ELF-1 (cell line): ENCODE data around the gene ABHD15.

ENCODE experiments used
- DNase-seq: peaks from one replicate; pipeline ENCODE4 v3.0.0-alpha.2; 2016; ENCODE audit warnings: low read depth, low spot score

The ABHD15 gene, protein sequence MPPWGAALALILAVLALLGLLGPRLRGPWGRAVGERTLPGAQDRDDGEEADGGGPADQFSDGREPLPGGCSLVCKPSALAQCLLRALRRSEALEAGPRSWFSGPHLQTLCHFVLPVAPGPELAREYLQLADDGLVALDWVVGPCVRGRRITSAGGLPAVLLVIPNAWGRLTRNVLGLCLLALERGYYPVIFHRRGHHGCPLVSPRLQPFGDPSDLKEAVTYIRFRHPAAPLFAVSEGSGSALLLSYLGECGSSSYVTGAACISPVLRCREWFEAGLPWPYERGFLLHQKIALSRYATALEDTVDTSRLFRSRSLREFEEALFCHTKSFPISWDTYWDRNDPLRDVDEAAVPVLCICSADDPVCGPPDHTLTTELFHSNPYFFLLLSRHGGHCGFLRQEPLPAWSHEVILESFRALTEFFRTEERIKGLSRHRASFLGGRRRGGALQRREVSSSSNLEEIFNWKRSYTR

GRCh38 chr17:29566473-29567303, at the start of gene ABHD15:
TSS of gene ABHD15 (minus strand) at chr17:29567037. CDS start at chr17:29566966, 71 bp downstream.
- DNase-seq, result peak; percentile 57

DNA sequence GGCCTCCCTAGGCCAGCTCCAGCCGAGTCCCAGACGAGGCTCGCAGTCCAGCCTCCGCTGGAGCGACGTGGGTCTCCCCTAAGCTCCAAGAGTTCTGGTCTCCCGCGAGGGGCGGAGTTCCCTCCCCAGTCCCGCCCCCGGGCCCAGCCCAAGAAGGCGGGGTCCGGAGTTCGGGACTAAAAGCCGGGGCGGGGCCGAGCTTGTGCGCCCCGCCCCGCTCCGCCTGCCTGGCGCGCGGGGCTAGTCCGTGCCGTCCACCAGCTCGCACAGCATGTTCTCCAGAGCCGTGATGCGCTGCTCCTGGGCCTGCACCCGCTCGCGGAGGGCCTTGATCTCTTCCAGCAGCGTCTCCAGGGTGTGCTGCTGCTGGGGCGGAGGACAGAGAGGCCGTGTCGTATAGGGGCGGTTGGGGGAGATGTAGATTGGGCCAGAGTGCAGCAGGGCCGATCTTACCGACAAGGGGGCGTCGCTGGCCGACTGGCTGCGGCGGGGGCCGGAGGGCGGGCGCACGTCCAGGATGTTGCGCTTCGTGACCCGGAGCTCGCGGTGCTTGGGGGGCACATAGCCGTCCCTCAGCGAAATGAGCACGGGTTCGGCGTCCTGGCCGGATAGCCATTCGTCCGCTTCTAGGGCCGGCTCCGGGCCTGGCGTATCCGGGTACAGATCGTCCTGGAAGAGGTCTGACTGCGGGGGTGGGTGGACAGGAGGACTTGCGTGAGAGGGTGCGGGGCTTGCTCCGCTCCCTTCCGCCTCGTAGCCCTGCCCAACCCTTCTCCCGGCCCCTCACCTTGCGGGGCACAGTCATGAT, 48.9 kb upstream of the ABHD15 start:
- DNase-seq, result peak; percentile 91

DNA sequence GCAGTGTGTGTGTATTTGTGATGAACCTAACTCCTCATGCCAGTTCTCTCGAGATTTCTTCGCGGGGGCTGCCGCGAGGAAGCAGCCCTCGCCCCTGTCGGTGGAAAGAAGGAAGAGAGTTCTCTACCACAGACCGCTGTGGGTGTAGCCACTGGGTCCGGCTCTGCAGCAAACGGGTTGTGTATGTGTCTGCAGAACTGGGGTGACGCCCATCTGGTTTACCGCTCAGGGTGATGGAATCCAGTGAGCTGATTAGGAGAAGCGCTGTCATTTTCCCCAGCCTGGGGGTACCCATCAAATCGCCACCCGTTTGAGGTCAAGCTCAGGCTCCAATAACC, 48.2 kb upstream of the ABHD15 start:
- DNase-seq, result peak; percentile 60

DNA sequence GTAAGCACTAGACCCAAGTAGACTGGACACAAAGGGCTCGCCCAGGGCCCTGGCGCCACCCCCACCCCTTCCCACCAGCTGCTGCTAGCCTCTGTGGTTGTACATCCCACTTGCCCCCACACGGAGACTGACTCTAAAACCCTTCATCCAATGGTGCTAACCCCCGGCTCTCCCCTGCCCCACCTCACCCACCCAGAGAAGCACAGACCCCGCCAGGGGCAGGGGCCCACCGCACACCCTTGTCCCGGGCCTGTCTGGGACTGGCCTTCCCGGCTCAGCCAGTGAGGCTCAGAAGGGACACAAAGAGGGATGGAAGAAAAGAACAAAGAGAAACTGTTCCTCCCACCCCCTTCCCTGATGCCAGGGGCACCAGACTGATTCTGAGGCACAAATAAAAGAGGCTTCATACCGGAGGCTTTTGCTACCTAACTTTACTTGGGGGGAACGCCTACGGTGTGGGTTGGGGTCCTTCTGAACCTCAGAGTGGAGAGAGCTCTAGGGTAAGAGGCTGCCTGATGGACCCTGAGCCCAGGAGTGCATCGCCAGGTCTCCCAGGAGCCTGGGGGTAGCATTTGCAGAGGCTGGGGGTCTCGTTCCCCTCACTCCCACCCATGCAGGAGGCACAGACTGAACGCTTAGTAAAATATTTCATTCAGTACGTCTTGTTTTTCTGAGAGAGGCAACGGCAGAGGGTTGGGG, 47.7 kb upstream of the ABHD15 start:
- DNase-seq, result no peak

DNA sequence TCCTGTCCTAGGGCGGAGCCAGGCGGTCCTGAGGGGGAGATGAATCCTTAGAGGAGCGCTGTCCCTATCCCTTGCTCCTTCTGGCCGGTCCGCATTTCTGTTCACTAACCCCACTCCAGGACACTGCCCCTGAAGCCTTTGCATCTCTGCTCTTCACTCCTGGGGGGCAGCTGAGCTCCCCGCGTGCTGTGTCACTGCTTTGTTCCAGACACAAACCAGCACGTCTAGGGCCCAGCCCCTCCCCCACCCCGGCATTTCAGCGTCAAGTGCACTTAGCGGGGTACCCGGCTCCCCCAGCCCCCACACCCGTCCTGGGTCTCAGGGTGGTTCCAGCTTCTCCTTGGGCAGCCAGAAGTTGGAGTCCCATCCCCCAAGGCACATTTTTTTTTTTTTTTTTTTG, 47.0 kb upstream of the ABHD15 start:
- no peak for DNase-seq

GRCh38 chr17:29613352-29613837, 46.6 kb upstream of the ABHD15 start:
- peak; percentile 98 for DNase-seq

DNA sequence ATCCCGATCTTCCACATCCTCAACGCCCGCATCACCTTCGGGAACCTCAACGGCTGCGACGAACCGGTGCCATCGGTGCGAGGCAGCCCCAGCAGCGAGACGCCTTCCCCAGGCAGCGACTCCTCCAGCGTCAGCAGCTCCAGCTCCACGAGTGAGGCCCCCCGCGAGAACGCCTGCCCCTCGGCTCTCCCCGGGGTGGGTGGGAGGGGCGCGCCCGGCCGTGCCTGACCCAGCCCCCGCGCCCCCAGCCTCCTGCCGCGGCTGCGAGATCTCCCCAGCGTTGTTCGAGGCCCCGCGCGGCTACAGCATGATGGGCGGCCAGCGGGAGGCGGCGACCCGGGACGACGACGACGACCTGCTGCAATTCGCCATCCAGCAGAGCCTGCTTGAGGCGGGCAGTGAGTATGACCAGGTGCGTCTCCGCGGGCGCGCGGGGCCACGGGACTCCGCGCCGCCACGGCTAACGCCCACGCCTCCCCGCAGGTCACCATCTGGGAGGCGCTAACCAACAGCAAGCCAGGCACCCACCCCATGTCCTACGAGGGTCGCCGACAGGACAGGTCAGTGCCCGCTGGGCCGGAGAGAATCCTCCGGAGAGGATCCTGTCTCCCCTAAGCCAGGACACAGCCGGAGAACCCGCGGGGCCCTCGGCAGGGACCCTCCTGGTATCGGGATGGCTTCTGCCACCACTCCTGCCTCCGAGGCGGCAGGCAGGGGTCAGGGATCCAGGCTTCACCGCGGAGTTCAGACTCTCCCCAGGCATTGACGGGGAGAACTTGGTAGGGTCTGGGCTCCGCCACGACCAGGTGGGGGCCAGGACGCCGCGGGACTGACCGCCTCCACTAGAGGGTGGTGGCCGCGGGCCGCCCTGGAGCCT, 45.8 kb upstream of the ABHD15 start:
- no peak for DNase-seq

GRCh38 chr17:29612094-29612403, 45.2 kb upstream of the ABHD15 start:
- DNase-seq, result no peak

DNA sequence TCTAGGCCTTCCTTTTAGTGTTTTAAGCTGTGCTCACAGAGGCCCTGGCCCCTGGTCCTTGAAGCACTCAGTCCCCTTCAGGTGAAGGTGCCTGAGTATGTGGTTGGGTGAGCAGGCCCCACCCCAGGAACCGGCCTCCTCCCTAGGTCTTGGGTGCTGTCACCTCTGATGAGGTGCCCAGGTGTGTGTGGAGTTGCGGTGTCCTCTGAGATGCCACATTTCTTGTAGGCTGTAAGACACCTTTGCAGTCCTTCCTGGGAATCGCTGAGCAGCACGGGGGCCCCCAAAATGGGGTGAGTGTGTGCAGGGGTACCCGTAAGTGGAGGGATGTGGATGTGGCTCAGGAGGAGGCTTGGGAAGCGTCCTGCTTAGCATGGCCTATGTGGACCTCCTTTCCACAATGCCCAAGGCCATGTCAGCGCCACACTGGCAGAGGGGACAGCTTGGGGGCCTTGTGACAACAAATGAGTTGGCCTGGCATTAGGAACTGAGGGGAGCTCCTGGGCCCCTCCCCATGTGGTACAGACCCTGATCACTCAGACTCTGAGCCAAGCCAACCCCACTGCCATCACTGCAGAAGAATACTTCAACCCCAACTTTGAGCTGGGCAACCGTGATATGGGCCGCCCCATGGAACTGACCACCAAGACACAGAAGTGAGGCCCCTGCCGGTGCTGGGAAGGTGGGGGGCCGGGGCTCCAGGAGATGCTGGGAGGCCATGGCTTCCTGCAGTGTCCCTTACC, 44.7 kb upstream of the ABHD15 start:
- DNase-seq, result no peak

GRCh38 chr17:29610395-29610794, 43.6 kb upstream of the ABHD15 start:
- no peak for DNase-seq

DNA sequence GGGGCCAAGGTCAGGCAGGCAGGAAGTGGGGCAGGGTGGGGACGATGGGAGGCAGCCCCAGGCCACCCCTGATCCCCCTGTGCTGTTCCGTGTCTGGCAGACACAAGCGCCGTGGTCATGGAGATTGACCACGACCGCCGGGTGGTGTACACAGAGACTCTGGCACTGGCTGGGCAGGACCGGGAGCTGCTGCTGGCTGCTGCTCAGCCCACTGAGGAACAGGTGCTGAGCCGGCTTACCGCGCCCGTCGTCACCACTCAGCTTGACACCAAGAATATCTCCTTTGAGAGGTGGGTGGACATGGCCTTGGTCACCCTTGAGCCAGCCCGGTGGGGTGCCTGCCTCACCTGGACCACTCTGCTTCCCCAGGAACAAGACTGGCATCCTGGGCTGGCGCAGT, 42.1 kb upstream of the ABHD15 start:
- no peak for DNase-seq

- no peak for DNase-seq
These were observed 40.8 kb upstream of the ABHD15 start for GRCh38 chr17:29607557-29608195.

DNA sequence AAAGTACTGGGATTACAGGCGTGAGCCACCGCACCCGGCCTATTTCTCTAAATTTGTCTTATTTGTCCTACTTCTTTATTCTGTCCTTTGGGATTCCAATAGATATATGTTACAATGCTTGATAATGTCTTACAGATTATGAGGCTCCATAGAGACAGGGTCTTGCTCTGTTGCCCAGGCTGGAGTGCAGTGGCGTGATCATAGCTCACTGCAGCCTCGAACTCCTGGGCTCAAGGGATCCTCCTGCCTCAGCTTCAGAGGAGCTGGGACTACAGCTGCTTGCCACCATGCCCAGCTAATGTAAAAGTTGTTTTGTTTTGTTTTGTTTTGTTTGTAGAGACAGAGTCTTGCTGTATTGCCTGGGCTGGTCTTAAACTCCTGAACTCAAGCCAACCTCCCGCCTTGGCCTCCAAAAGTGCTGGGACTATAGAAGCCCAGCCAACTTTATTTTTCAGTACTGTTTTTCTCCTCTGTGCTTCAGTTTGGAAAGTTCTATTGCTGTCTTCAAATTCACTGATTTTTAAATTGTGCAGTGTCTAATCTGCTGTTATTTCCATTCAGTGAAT, 36.4 kb upstream of the ABHD15 start:
- DNase-seq, result no peak

DNA sequence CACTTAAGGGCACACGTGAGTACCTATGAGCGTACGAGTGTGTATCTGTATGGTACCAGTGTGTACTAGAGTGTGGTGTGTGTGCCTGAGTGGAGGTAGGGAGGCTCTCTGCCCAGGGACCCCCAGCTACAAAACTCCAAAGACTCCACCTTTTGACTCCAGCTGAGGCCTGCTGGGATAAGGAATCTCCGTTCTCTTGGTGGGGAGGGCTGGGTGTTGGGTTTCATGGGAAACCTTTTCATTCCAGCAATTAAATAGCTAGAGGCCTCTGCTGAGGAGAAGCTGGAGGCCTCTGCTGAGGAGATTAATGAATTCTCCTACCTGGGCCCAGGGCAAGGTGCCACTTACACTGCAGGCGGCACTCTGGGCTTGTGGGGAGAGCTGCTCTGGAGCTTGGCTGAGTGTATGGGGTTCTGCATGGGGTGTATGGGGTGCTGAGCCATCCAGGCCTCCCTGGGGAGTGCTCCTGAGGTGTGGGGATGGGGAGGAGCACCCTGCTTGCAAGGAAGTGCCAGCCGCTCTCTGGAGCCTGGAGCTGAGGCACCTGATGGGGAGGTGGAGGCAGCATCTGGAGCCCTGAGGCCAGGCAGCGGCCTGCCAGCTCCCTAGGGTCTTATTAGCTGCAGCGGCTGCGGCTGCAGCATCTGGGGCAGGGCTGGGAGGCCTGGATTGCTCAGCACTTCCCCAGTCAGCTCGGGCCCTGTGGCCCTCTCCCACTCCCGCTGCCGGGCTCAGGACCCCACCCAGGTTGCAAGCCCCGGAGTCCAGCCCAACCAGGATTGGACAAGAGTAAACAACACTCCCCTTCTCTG, 30.7 kb upstream of the ABHD15 start:
- peak; percentile 71 for DNase-seq

- no peak for DNase-seq
These were observed 30.0 kb upstream of the ABHD15 start for GRCh38 chr17:29596811-29597210.

DNA sequence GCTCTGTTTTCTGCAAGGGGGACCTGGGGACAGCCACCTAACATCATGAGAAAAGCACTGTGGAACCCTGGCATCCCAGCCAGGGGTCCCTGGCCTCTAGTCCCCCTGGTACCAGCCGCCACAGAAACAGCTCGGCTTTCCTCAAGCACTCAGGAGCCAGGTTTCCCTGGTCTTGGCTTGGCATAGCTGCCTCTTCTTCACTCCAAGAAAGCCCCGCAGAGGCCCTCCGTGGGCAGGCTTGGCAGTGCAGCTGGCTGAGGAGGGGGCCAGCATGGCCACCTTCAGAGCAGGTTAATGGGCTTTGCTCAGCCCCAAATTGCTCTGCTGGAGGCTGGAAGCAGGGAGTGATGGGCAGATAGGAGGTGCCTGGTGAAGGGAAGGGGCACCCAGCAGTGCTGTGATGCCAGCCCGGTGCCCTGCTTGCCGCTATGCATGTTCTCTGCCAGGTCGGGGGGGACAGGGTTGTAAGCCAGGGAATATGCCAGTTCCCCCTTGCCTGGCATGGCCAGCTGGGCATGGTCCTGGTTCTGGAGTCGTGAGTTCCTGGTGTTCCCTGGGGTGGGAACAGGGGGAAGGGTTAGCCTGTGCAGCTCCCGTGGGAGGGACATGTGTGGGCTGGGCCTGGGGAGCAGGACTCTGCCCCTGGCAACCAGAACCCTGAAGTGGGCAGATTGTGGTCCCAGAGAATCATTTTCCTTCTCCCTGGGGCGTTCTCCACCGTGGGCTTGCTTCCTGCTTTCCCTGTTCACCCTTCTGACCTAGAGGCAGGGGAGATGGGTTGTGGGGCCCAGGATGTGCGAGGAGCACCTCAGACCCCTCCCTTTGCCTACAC, 29.3 kb upstream of the ABHD15 start:
- no peak for DNase-seq
